ENCODE measurements around the gene PPP4R2. TPM values are rescaled to one million over a fixed set of nuclear protein-coding genes. Genes with fewer than 3 reads are reported as not detected.
A peak's percentile ranks its signal among the peaks of the same experiment; 100 is the strongest.
"Not testable (repeated sequence)": the region's sequence is repeated elsewhere in the genome, so short reads cannot be mapped to it uniquely, and the experiment has no call there.

Gene PPP4R2
- total RNA-seq, 3 donors from 2014 or later, result 108 to 119 (median 119) TPM

DNA sequence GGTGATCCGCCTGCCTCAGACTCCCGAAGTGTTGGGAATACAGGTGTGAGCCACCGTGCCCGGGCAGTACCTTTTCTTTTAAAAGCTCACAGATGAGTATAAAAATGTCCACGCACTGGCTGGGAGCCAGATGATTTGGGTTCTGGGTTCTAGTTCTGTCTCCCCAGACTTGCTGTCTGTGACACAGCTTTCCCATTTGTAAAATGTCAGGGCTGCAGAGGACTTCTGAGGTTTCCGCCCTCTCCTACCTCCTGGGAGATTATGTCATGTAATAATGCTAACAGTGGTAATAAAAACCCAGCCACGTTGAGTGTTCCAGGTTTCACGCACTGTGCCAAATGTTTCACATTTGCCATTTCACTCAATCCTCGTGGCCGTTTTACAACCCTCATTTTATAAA, 1.3 kb upstream of the PPP4R2 start:
- Mint-ChIP-seq H3K27me3 (ENCODE audit: low read depth) (no peaks in the 10 kb centered on the region), H3K4me3 (no peak overlapping the region), H3K9me3 (no peaks in the 10 kb centered on the region), H3K4me1 (ENCODE audit: low read depth) (peaks cover 28% of the 10 kb centered on the region), H3K36me3 (ENCODE audit: insufficient read depth) (peaks cover 20% of the 10 kb centered on the region)
- ATAC-seq, result no peak
- no peak for DNase-seq

DNA sequence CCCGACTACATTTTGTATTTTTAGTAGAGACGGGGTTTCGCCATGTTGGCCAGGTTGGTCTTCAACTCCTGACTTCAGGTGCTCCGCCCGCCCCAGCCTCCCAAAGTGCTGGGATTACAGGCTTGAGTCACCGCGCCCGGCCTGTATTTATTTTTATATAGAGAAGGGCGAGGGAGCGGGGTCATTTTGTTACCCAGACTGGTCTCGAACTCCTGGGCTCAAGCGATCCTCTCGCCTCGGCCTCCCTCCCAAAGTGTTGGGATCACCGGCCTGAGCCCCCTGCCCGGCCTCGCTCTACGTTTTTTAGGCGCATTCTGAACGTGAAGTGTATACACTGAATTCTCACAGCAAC, 514 bp upstream of the PPP4R2 start:
- Mint-ChIP-seq H3K4me3 (peak overlapping the region; percentile 71), H3K27me3 (ENCODE audit: low read depth) (no peaks in the 10 kb centered on the region), H3K36me3 (ENCODE audit: insufficient read depth) (peaks cover 26% of the 10 kb centered on the region), H3K4me1 (ENCODE audit: low read depth) (peaks cover 35% of the 10 kb centered on the region), H3K9me3 (no peaks in the 10 kb centered on the region)
- no peak for DNase-seq
- no peak for ATAC-seq

DNA sequence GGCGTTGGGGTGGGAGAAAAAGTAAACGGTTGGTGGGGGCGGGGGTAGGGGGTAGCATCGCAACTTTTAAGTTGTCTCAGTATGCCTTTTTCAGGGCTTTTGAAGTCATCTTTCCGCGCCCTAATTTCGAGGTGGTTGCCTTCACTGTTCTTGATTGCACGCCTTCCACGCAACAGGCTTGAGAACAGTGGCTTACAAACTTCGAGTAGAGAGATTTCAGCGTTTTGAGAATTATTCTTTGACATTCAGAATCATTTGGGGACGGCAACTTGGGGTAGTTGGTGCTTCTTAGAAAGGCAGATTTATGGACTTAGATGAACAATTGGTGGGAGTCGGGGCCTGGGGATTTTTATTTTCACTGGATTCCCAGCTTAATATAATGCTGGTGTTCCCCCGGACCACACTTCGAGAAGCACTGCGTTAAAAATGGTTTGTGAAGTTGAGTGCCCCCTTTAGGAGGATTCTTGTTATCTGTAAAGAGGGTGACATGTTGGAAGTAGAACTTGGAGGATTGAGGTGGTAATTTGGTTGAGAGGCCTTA, 880 bp downstream of the PPP4R2 start:
- H3K27me3 Mint-ChIP-seq (ENCODE audit: low read depth), result no peaks in the 10 kb centered on the region
- ATAC-seq, result peak; percentile 23 to 27
- H3K4me3 Mint-ChIP-seq, result peak overlapping the region; percentile 96
- peaks cover 32% of the 10 kb centered on the region for H3K36me3 Mint-ChIP-seq (ENCODE audit: insufficient read depth)
- H3K4me1 Mint-ChIP-seq (ENCODE audit: low read depth), result peaks cover 47% of the 10 kb centered on the region
- peak; percentile 24 for DNase-seq
- no peaks in the 10 kb centered on the region for H3K9me3 Mint-ChIP-seq

DNA sequence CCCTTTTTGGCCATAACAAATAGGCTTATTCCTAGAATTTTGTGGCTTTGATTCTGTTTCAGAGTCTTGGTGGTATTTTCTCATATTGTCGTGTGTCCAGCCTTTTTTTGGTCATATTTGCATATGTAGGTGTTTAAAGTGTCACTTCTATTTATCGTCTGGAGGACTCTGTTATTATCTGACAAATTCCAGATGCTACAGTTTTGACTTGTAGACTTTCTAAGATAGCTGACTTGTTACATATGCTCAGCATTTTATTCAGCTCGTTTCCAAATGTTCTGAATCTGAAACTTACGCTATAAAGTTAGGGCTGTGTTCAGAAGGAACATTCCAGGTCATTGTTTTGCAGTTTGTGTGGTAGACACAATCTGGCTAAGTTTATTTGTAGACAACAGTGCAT, 1.9 kb downstream of the PPP4R2 start:
- Mint-ChIP-seq H3K4me3 (peak overlapping the region; percentile 96), H3K27me3 (ENCODE audit: low read depth) (no peaks in the 10 kb centered on the region), H3K9me3 (no peaks in the 10 kb centered on the region), H3K36me3 (ENCODE audit: insufficient read depth) (peaks cover 37% of the 10 kb centered on the region), H3K4me1 (ENCODE audit: low read depth) (peaks cover 54% of the 10 kb centered on the region)
- no peak for DNase-seq
- ATAC-seq, result no peak

DNA sequence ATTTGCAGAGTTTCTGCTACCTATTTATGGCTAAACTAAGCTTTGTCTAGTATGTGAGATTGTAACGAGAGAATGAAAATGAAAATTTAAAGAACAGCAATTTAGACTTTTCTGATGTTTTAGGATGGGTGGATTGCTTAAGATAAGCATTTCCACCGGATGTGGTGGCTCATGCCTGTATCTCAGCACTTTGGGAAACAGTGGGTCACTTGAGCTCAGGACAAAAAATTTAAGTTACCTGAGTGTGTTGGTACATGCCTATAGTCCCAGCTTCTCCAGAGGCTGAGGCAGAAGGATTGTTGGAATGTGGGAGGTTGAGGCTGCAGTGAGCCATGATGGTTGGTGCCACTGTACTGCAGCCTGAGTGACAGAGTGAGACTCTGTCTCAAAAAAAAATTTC, 3.3 kb downstream of the PPP4R2 start:
- Mint-ChIP-seq H3K27me3 (ENCODE audit: low read depth) (no peaks in the 10 kb centered on the region), H3K4me3 (peak overlapping the region; percentile 96), H3K9me3 (no peaks in the 10 kb centered on the region), H3K4me1 (ENCODE audit: low read depth) (peaks cover 66% of the 10 kb centered on the region), H3K36me3 (ENCODE audit: insufficient read depth) (peaks cover 45% of the 10 kb centered on the region)
- DNase-seq (peak; percentile 11), ATAC-seq (no peak)

DNA sequence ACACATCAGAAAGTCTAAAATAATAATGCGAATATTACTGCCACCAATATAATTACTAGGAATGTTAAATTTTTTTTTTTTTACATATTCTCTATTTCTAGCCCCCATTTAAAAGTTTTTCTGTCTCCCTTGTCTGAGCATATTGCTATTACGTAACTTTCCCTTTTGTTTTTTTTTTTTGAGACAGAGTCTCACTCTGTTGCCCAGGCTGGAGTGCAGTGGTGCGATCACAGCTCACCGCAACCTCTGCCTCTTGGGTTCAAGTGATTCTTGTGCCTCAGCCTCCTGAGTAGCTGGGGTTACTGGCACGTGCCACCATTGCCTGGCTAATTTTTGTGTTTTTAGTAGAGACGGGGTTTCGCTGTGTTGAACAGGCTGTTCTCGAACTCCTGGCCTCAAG, 6.4 kb downstream of the PPP4R2 start:
- not testable (repeated sequence) for ATAC-seq; H3K27me3 Mint-ChIP-seq (ENCODE audit: low read depth); DNase-seq; H3K9me3 Mint-ChIP-seq; H3K4me3 Mint-ChIP-seq
- Mint-ChIP-seq H3K4me1 (ENCODE audit: low read depth) (peaks cover 79% of the 10 kb centered on the region), H3K36me3 (ENCODE audit: insufficient read depth) (peaks cover 55% of the 10 kb centered on the region)

DNA sequence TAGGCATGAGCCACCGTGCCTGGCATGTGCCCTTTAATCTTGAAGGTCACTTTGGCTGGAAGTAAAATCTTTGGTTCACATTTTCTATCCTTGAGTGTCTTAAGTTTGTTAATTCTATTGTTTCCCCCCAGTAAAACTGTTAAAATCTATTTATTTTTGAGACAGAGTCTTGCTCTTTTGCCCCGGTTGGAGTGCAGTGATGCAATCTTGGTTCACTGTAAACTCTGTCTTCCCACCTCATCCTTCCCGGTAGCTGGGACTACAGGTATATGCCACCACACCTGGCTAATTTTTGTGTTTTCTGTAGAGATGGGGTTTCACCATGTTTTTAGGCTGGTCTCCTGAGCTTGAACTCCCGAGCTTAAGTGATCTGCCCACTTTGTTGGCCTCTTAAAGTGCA, 7.7 kb downstream of the PPP4R2 start:
- no peak for DNase-seq
- no peak overlapping the region for H3K4me3 Mint-ChIP-seq

DNA sequence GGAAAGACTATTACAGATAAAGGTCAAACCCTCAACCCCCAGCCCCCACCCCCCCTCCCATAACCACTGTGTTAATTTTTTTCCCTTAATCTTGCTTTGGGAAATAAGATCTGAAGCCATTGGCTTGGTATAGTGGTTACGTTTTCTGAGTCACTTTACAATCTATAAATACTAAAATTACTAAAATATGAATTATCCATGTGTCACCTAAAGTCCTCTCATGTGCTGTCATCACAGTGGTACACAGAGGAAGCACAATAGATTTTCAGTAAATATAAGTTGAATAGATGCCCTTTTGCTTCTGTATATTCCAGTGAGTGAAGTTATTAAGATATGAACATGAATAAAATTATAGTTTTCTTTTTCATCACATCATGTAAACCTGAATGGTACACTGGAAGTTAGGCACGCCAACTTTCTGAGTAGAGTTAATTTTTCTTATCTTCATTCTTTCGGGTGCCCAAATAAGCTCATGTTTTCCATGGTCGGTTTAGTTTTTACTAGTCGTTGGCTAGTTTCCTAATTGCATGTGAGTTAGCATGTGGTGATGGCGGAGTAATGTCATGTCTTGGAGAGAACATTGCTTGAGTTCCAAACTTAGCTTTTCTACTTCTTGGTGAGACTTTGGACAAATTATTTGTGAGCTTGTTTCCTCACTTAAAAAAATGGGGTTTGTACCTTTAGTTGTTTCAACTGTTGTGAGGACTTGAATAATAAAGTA, 11.5 kb downstream of the PPP4R2 start:
- peaks cover 82% of the 10 kb centered on the region for H3K4me1 Mint-ChIP-seq (ENCODE audit: low read depth)
- peak overlapping the region; percentile 34 for H3K4me3 Mint-ChIP-seq
- H3K27me3 Mint-ChIP-seq (ENCODE audit: low read depth), result no peaks in the 10 kb centered on the region
- ATAC-seq (peak; percentile 70 to 76), DNase-seq (no peak)
- H3K36me3 Mint-ChIP-seq (ENCODE audit: insufficient read depth), result peaks cover 54% of the 10 kb centered on the region
- no peaks in the 10 kb centered on the region for H3K9me3 Mint-ChIP-seq

More for the DNA sequence above, 7.7 kb downstream of the PPP4R2 start:
- peaks cover 56% of the 10 kb centered on the region for H3K36me3 Mint-ChIP-seq (ENCODE audit: insufficient read depth)
- H3K9me3 Mint-ChIP-seq, result no peaks in the 10 kb centered on the region
- peaks cover 81% of the 10 kb centered on the region for H3K4me1 Mint-ChIP-seq (ENCODE audit: low read depth)
- ATAC-seq, result no peak
- H3K27me3 Mint-ChIP-seq (ENCODE audit: low read depth), result no peaks in the 10 kb centered on the region

DNA sequence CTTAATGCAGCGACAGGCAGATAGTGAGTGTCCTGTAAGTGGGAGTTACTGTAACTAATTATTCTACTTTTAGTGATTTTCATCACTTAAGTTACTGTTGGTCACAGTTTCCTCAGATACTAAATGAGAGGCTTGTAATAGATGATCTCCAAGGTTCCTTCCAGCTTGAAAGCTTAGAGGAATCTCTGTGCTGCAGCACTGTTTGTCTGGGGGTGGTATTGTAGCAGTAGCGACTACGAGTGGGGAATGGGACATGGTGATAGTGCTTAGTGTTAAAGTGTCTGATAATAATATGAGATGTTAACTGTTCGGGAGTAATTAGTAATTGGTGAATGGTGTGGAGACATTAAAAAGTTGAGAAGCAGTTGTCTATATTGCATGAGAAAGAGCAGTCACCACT, 12.4 kb downstream of the PPP4R2 start:
- no peak for ATAC-seq
- peaks cover 80% of the 10 kb centered on the region for H3K4me1 Mint-ChIP-seq (ENCODE audit: low read depth)
- no peak for DNase-seq
- H3K36me3 Mint-ChIP-seq (ENCODE audit: insufficient read depth), result peaks cover 50% of the 10 kb centered on the region
- H3K9me3 Mint-ChIP-seq, result no peaks in the 10 kb centered on the region
- no peaks in the 10 kb centered on the region for H3K27me3 Mint-ChIP-seq (ENCODE audit: low read depth)
- H3K4me3 Mint-ChIP-seq, result peak overlapping the region; percentile 34

DNA sequence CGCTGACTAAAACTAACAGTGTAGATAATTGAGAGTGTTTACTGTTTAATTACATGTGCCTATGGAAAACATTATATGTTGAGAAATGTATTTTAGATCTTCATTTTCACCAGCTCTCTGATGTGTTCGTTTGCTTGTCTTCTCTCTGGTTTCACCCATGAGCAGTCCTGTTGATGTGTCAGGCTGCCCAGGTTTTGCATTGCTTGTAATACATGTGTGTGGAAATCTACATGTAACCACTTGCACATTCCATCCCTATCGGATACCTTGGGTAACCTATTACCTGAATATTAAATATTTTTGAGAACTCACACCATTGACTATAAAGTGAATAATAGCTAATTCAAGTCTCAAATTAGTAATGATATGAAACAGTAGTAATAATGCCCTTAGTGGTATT, 13.1 kb downstream of the PPP4R2 start:
- no peak overlapping the region for H3K4me3 Mint-ChIP-seq

DNA sequence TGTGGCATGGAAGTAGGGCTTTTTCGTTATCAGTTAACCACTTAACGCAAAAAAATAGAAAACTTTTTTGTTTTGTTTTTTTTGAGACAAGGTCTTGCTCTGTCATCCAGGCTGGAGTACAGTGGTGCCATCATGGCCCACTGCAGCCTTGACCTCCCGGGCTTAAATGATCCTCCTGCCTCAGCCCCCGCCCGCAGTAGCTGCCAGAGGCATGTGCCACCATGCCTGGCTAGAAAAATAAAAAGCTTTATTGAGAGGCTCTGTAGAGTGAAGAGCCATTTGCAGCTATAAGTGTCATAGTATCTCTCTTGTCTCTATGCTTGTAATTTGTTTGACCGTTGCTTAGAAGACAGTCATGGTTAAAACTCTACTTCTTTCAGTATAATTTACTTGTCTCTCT, 13.5 kb downstream of the PPP4R2 start:
- H3K9me3 Mint-ChIP-seq, result no peaks in the 10 kb centered on the region
- H3K36me3 Mint-ChIP-seq (ENCODE audit: insufficient read depth), result peaks cover 46% of the 10 kb centered on the region
- no peak overlapping the region for H3K4me3 Mint-ChIP-seq
- peaks cover 78% of the 10 kb centered on the region for H3K4me1 Mint-ChIP-seq (ENCODE audit: low read depth)
- DNase-seq, result no peak
- H3K27me3 Mint-ChIP-seq (ENCODE audit: low read depth), result no peaks in the 10 kb centered on the region
- no peak for ATAC-seq

More for the DNA sequence above, 13.1 kb downstream of the PPP4R2 start:
- no peak for DNase-seq
- peaks cover 76% of the 10 kb centered on the region for H3K4me1 Mint-ChIP-seq (ENCODE audit: low read depth)
- ATAC-seq, result no peak
- H3K9me3 Mint-ChIP-seq, result no peaks in the 10 kb centered on the region
- H3K36me3 Mint-ChIP-seq (ENCODE audit: insufficient read depth), result peaks cover 45% of the 10 kb centered on the region
- no peaks in the 10 kb centered on the region for H3K27me3 Mint-ChIP-seq (ENCODE audit: low read depth)

DNA sequence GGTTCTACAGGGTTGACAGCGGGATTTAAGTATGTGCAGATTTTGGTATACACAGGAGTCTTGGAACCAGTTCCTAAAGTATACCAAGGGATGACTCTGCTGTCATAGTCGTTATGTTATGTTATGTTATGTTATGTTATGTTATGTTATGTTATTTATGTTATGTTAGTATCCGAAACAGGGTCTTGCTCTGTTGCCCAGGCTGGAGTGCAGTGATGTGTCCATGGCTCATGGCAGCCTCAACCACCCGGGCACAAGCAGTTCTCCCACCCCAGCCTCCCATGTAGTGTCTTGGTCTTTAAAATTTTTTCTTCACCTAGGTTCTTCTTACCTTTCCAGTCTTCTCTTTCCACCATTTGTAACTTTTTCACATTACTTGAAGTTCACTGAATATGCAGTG, 21.7 kb downstream of the PPP4R2 start:
- no peaks in the 10 kb centered on the region for H3K9me3 Mint-ChIP-seq
- no peak for ATAC-seq
- no peak for DNase-seq
- H3K36me3 Mint-ChIP-seq (ENCODE audit: insufficient read depth), result peaks cover 16% of the 10 kb centered on the region
- H3K27me3 Mint-ChIP-seq (ENCODE audit: low read depth), result no peaks in the 10 kb centered on the region
- no peak overlapping the region for H3K4me3 Mint-ChIP-seq
- peaks cover 63% of the 10 kb centered on the region for H3K4me1 Mint-ChIP-seq (ENCODE audit: low read depth)

DNA sequence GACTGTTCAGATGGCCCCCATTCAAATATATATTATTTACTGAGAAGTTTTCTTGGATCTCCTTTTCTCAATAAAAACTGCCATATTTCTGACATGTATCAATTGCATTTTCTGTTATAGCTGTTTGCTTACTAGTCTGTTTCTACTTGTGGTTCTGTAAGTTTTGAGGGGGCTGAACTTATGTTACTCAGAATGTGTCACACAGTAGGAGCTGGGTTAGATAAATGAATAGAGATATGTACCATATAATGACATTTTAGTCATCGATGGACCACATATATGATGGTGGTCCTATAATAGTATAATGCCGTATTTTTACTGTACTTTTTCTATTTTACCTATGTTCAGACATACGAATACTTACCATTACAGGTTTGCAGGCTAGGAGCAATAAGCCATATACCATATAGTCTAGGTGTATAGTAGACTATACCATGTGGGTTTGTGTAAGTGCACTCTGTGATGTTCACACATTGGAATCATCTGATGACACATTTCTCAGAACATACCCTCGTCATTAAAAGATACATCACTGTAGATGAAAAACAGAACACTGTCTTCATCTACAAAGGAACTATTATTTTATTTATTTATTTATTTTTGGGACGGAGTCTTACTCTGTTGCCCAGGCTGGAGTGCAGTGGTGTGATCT, 22.3 kb downstream of the PPP4R2 start:
- Mint-ChIP-seq H3K4me3 (no peak overlapping the region), H3K9me3 (no peaks in the 10 kb centered on the region), H3K27me3 (ENCODE audit: low read depth) (no peaks in the 10 kb centered on the region), H3K4me1 (ENCODE audit: low read depth) (peaks cover 58% of the 10 kb centered on the region), H3K36me3 (ENCODE audit: insufficient read depth) (peaks cover 16% of the 10 kb centered on the region)
- peak; percentile 92 to 94 for ATAC-seq
- no peak for DNase-seq

DNA sequence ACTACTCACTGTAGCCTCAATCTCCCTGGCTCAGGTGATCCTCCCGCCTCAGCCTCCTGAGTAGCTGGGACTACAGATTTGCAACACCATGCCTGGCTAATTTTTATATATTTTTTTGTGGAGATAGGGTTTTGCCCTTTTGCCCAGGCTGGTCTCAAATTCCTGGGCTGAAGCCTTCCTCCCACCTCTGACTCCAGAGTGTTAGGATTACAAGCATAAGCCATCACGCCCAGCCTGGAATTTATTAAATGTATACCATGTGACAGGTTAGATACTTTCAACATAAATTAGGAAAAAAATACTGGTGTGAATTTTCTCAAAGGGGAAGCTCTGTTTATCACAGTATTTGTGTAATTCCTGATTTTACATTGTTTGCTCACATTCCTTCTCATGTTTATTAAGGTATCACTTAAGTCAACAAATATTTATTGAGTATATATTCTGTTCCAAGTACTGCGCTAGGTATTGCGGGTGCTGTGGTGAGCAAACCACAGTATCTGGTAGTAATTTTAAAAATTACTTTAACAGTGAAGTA, 24.8 kb downstream of the PPP4R2 start:
- Mint-ChIP-seq H3K27me3 (ENCODE audit: low read depth) (no peaks in the 10 kb centered on the region), H3K4me1 (ENCODE audit: low read depth) (peaks cover 67% of the 10 kb centered on the region), H3K4me3 (no peak overlapping the region), H3K36me3 (ENCODE audit: insufficient read depth) (peaks cover 13% of the 10 kb centered on the region), H3K9me3 (no peaks in the 10 kb centered on the region)
- no peak for DNase-seq
- ATAC-seq, result no peak

DNA sequence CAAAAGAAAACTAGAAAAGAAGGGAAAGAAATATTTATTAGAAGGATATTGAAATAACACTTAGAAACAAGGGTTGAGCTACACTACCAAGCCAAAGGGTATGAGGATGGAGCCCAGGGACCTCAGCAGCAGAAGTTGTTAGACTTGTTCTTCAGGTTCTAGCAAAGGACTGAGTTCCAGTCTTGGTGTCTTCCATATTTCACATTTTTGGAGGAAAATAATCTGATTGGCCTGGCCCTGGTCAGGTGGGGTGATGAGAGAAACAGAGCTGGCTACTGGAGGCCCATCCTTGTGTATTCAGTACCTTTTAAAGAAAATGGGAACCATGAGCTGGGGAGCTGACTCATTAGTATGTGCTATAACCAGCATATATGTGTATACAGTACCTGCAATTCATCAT, 28.2 kb downstream of the PPP4R2 start:
- Mint-ChIP-seq H3K4me3 (no peak overlapping the region), H3K9me3 (peaks cover 5% of the 10 kb centered on the region)

More for the DNA sequence above, 28.2 kb downstream of the PPP4R2 start:
- no peak for ATAC-seq
- no peak for DNase-seq
- no peaks in the 10 kb centered on the region for H3K27me3 Mint-ChIP-seq (ENCODE audit: low read depth)
- peaks cover 76% of the 10 kb centered on the region for H3K4me1 Mint-ChIP-seq (ENCODE audit: low read depth)
- H3K36me3 Mint-ChIP-seq (ENCODE audit: insufficient read depth), result peaks cover 13% of the 10 kb centered on the region
